GM12892 (cell line): ENCODE data around the gene CLDN19.
A peak's percentile ranks its signal among the peaks of the same experiment; 100 is the strongest.

Source experiments
- DNase-seq: peaks from one replicate; pipeline ENCODE4 v3.0.0; 2011; ENCODE audit not compliant: insufficient read length
- FAIRE-seq: peaks from 2 replicates; lab custom pipeline; 2011; peaks lifted over from hg19 to GRCh38; lab: Jason Lieb, UNC
- POLR2A ChIP-seq: IDR thresholded peaks from 2 replicates; pipeline ENCODE4 v1.6.1; 2011; ENCODE audit warnings: low read depth, low read length, control low read depth
- POLR2AphosphoS5 ChIP-seq: IDR thresholded peaks from 2 replicates; pipeline ENCODE4 v1.6.1; 2011; ENCODE audit warnings: low read depth, low read length, control low read depth
- TAF1 ChIP-seq: IDR thresholded peaks from 2 replicates; pipeline ENCODE4 v1.6.1; 2011; ENCODE audit warnings: low read depth, mild to moderate bottlenecking, control low read depth, low read length, borderline replicate concordance

CLDN19 gene

GRCh38 chr1:42690477-42691156 lies 49.4 kb downstream of the CLDN19 start:
- no peak for TF ChIP-seq TAF1
- no peak for TF ChIP-seq POLR2A
- TF ChIP-seq POLR2AphosphoS5: no peak
- DNase-seq (no peak), FAIRE-seq (peak; percentile 58)

DNA sequence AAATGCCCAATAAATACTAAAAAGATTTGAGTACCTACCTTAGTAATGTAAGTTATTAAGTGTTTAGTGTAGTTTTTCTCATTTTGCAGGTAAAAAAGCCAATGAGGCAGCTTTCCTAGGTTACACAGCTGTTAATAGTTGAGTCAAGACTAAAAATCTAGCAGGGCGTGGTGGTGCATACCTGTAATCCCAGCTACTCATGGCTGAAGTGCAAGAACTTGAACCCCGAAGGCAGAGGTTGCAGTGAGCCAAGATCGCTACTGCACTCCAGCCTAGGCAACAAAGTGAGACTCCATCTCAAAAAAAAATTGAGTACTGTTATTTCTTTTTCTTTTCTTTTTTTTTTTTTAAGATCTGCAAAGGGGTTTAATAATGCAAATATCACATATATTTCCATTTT lies 50.1 kb downstream of the CLDN19 start:
- TF ChIP-seq POLR2AphosphoS5 (no peak), POLR2A (no peak), TAF1 (no peak)
- DNase-seq (no peak), FAIRE-seq (no peak)

DNA sequence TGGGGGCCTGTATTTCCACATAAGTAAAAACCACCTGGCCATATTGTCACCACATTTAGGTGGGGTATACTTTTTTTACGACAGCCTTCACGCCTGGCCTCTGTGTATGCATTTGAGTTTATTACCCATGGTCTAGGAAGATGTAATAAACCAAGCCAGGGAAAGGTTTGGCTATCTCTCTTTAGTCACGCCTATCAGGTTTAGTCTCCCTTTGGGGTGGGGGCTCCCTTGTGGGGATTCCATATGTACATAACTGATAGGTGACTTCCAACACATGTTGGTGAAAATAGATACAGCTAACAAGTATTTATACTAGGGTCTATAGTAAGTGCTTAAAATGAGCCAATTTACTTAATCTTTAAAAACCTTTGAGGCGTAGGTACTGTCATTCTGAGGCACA lies 53.6 kb downstream of the CLDN19 start:
- FAIRE-seq: no peak
- no peak for DNase-seq
- no peak for TF ChIP-seq POLR2AphosphoS5
- no peak for TF ChIP-seq POLR2A

DNA sequence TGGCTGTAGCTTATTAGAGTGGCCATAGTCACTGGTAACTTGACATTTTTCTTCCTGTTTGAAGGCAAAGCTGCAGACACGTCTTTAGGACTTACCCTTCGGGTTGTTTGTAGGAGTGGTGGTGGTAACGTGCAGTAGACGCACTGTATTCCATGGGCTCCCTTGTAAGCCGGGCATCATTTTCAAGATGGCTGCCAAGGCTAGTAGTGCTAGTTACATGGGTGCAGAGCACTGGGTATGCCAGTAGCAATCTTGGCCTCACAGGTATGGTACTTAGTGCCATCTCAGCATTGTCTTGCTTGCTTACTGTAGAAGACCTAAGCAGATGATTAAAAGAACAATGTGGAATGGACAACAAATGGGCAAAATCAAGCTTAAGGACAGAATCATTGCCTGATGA lies 55.9 kb downstream of the CLDN19 start:
- TF ChIP-seq POLR2AphosphoS5: no peak
- no peak for TF ChIP-seq TAF1
- TF ChIP-seq POLR2A: no peak; the same call in 1 of the 2 replicates
- FAIRE-seq: peak; percentile 83
- no peak for DNase-seq
